ENCODE results near the gene PSMA1. TPM values are rescaled to one million over a fixed set of nuclear protein-coding genes. Genes with fewer than 3 reads are reported as not detected.
A peak's percentile ranks its signal among the peaks of the same experiment; 100 is the strongest.

PSMA1 gene
- total and polyA plus RNA-seq, 2 of the 13 experiments (the other 11 are each of a cell fraction or from before 2014, with no cell fraction given), result 188 to 229 TPM

DNA sequence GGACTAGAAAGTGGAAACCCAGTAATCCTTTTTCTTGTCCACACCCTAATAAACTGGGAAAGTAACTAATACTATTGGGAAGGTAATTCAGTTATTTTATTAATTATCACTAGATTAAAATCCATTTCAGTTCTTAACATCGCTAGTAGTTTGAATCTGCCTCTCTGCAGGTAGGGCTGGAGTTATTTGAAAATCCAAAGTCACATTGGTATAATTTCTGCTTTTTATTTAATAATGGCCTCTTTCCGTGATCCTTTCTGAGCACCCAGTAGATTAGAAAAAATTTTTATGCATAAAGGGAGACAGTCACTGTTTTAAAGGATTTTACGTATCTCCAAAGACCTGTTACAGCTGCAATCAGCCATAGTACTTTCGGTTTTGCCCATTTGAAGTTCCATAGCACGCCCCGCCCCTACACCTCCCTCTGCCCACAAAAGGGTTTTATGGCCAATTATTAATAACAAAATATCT lies 20.0 kb downstream of the PSMA1 start:
- in situ Hi-C loops (cut with HindIII; ENCODE audit: extremely low pct_ligation_motif_present, low pct_unique_long_range_greater_than_20kb), result no loop called here
- POLR2A ChIA-PET, result interaction anchor here (0.7 to 3.6 kb wide), 10 partner anchors 12 to 407 kb away, joined by 3 to 17 read pairs (median 3); partner anchors contain the start of gene PSMA1
- FAIRE-seq (peak; percentile 8), DNase-seq (ENCODE audit: low spot score) (peak; percentile 39), ATAC-seq (peak; percentile 64)
- peak overlapping the region; percentile 73 for H2AFZ ChIP-seq (ENCODE audit: low read length)
- intact Hi-C loops (cut with micrococcal nuclease; ENCODE audit: unreplicated experiment), result no loop called here
- peaks cover 33% of the 10 kb centered on the region for H3K79me2 ChIP-seq (ENCODE audit: insufficient read depth, low read length)
- no peaks in the 10 kb centered on the region for H3K9me3 ChIP-seq (ENCODE audit: low read length)
- H3K4me1 ChIP-seq (ENCODE audit: insufficient read depth, low read length), result peaks cover 29% of the 10 kb centered on the region
- H3K36me3 ChIP-seq (replicated peaks in 1 of 2; ENCODE audit: control insufficient read depth in 1 of 2, insufficient read depth in 2 of 2, low read length in 2 of 2), result peaks cover 1 to 29% of the 10 kb centered on the region in 2 experiments
- peaks cover 5% of the 10 kb centered on the region; the same call in 1 of the 2 replicates for H4K20me1 ChIP-seq (ENCODE audit: insufficient read depth, low read length)
- peak overlapping the region; percentile 92 for H3K27ac ChIP-seq (ENCODE audit: extremely low read length, insufficient read depth, low read length)
- H3K9ac ChIP-seq (ENCODE audit: insufficient read depth, low read depth, low read length), result peak overlapping the region; percentile 92
- under 1% methylated on average over 6 of the region's 6 CpGs for WGBS (ENCODE audit: low lambda C conversion rate)
- CTCF ChIA-PET (ENCODE audit: low intra/inter-chr PET ratio, low total read pairs), result no interaction called here
- H3K27me3 ChIP-seq (ENCODE audit: control insufficient read depth in 1 of 2, insufficient read depth in 2 of 2, low read length in 2 of 2), result no peaks in the 10 kb centered on the region; a peak in 1 of 5 replicates
- TSS peak; percentile 96 for BruUV-seq (replicated peaks)
- H3K4me3 ChIP-seq (replicated peaks in 1 of 3; ENCODE audit: insufficient read depth in 1 of 3, low read depth in 2 of 3, low read length in 3 of 3), result peak overlapping the region; percentile 78 to 99 (median 92)
- H3K4me2 ChIP-seq (ENCODE audit: low read depth, low read length), result peak overlapping the region; percentile 70
- TF ChIP-seq POLR2A (IDR thresholded peaks at IDR 0.05; ENCODE audit: insufficient read depth in 1 of 2, low read depth in 2 of 2, low read length in 2 of 2) (0 out of 4 replicates have a peak, but pooled peaks of 1 of the 2 experiments have one; percentile 5), HOXA5 (CRISPR knock-in tag; IDR thresholded peaks at IDR 0.05) (no peak), ELF4 (CRISPR knock-in tag; IDR thresholded peaks at IDR 0.05; ENCODE audit: borderline replicate concordance) (0 out of 2 replicates have a peak, but pooled peaks have one; percentile 19), SIX1 (CRISPR knock-in tag; IDR thresholded peaks at IDR 0.05; ENCODE audit: borderline replicate concordance) (no peak), MED13 (CRISPR knock-in tag; IDR thresholded peaks at IDR 0.05) (no peak), ASH2L (IDR thresholded peaks at IDR 0.05; ENCODE audit: insufficient read length, low read depth, low read length) (peak; percentile 76), ZEB1 (IDR thresholded peaks at IDR 0.05; ENCODE audit: insufficient replicate concordance, low read depth) (peak; percentile 9), JUNB (CRISPR knock-in tag; IDR thresholded peaks at IDR 0.05; ENCODE audit: borderline replicate concordance) (no peak), FLYWCH1 (CRISPR knock-in tag; IDR thresholded peaks at IDR 0.05) (no peak), SPEN (CRISPR knock-in tag; IDR thresholded peaks at IDR 0.05; ENCODE audit: low read depth) (no peak), RFX5 (IDR thresholded peaks at IDR 0.05; ENCODE audit: low read depth, low read length) (no peak), NFYC (CRISPR knock-in tag; IDR thresholded peaks at IDR 0.05) (no peak), TP53 (CRISPR knock-in tag; conservative IDR thresholded peaks at IDR 0.05) (no peak), RBFOX2 (IDR thresholded peaks at IDR 0.05; ENCODE audit: low read depth, low read length) (0 out of 2 replicates have a peak, but pooled peaks have one; percentile 3), SNAI1 (CRISPR knock-in tag; IDR thresholded peaks at IDR 0.05; ENCODE audit: borderline replicate concordance) (no peak), NFRKB (IDR thresholded peaks at IDR 0.05) (no peak), SATB2 (CRISPR knock-in tag; IDR thresholded peaks at IDR 0.05) (0 out of 2 replicates have a peak, but pooled peaks have one; percentile 21), KMT2B (CRISPR knock-in tag; IDR thresholded peaks at IDR 0.05) (no peak), ZNF264 (CRISPR knock-in tag; IDR thresholded peaks at IDR 0.05) (0 out of 2 replicates have a peak, but pooled peaks have one; percentile 30), FOSL1 (CRISPR knock-in tag; IDR thresholded peaks at IDR 0.05; ENCODE audit: borderline replicate concordance) (no peak)
- TF ChIP-seq, protein P1, sequence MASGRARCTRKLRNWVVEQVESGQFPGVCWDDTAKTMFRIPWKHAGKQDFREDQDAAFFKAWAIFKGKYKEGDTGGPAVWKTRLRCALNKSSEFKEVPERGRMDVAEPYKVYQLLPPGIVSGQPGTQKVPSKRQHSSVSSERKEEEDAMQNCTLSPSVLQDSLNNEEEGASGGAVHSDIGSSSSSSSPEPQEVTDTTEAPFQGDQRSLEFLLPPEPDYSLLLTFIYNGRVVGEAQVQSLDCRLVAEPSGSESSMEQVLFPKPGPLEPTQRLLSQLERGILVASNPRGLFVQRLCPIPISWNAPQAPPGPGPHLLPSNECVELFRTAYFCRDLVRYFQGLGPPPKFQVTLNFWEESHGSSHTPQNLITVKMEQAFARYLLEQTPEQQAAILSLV (CRISPR knock-in tag; IDR thresholded peaks at IDR 0.05; ENCODE audit: borderline replicate concordance), result no peak
- TF ChIP-seq, protein P2, sequence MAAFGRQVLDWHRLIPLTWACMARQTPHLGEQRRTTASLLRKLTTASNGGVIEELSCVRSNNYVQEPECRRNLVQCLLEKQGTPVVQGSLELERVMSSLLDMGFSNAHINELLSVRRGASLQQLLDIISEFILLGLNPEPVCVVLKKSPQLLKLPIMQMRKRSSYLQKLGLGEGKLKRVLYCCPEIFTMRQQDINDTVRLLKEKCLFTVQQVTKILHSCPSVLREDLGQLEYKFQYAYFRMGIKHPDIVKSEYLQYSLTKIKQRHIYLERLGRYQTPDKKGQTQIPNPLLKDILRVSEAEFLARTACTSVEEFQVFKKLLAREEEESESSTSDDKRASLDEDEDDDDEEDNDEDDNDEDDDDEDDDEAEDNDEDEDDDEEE (CRISPR knock-in tag; IDR thresholded peaks at IDR 0.05), result no peak
- TF ChIP-seq, protein P3, sequence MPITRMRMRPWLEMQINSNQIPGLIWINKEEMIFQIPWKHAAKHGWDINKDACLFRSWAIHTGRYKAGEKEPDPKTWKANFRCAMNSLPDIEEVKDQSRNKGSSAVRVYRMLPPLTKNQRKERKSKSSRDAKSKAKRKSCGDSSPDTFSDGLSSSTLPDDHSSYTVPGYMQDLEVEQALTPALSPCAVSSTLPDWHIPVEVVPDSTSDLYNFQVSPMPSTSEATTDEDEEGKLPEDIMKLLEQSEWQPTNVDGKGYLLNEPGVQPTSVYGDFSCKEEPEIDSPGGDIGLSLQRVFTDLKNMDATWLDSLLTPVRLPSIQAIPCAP (CRISPR knock-in tag; IDR thresholded peaks at IDR 0.05; ENCODE audit: low read depth), result 0 out of 2 replicates have a peak, but pooled peaks have one; percentile 22
